B cell (primary cell): Measurements from ENCODE around the gene FCRL5.

ENCODE experiments used
- CTCF ChIP-seq: fragments of 200-600 bp; IDR thresholded peaks from one replicate; pipeline ENCODE4 v1.8.0; 2022; ENCODE audit warnings: antibody characterized with exemption, mild to moderate bottlenecking
- EZH2 ChIP-seq: IDR thresholded peaks from 2 replicates; pipeline ENCODE4 v1.6.1; 2012; ENCODE audit warnings: borderline replicate concordance, low read depth, mild to moderate bottlenecking, moderate library complexity, low read length; ENCODE audit not compliant: insufficient read depth, poor library complexity, severe bottlenecking

GRCh38 chr1:157584503-157584902, 32.2 kb upstream of the FCRL5 start:
- no peak for TF ChIP-seq CTCF
- TF ChIP-seq EZH2 = no peak
